ENCODE results near the gene DSTN. TPM values are rescaled to one million over a fixed set of nuclear protein-coding genes. Genes with fewer than 3 reads are reported as not detected.
A peak's percentile ranks its signal among the peaks of the same experiment; 100 is the strongest.

The DSTN gene
- total RNA-seq, 1 donor from 2014 or later: 193 TPM

- H3K27ac Mint-ChIP-seq: no peak overlapping the region
- H3K27me3 Mint-ChIP-seq: no peaks in the 10 kb centered on the region
- H3K9me3 Mint-ChIP-seq: no peaks in the 10 kb centered on the region
- peaks cover 30% of the 10 kb centered on the region for H3K4me1 Mint-ChIP-seq (ENCODE audit: unreplicated experiment)
- peaks cover 5% of the 10 kb centered on the region for H3K36me3 Mint-ChIP-seq
- no peak for TF ChIP-seq CTCF (conservative IDR thresholded peaks at IDR 0.05)
- H3K4me3 Mint-ChIP-seq: no peak overlapping the region
- no peak for DNase-seq (ENCODE audit: extremely low spot score, unreplicated experiment)
Measured at GRCh38 chr20:17640875-17641378, 71.1 kb downstream of the DSTN start.

GRCh38 chr20:17641520-17641964 is 71.7 kb downstream of the DSTN start:
- no peak for TF ChIP-seq CTCF (conservative IDR thresholded peaks at IDR 0.05)
- peaks cover 29% of the 10 kb centered on the region for H3K4me1 Mint-ChIP-seq (ENCODE audit: unreplicated experiment)
- no peaks in the 10 kb centered on the region for H3K27me3 Mint-ChIP-seq
- H3K36me3 Mint-ChIP-seq: peaks cover 4% of the 10 kb centered on the region
- H3K4me3 Mint-ChIP-seq: no peak overlapping the region
- no peak overlapping the region for H3K27ac Mint-ChIP-seq
- no peak for DNase-seq (ENCODE audit: extremely low spot score, unreplicated experiment)
- H3K9me3 Mint-ChIP-seq: no peaks in the 10 kb centered on the region

GRCh38 chr20:17641993-17642392 is 72.1 kb downstream of the DSTN start:
- Mint-ChIP-seq H3K4me3 (no peak overlapping the region), H3K27me3 (no peaks in the 10 kb centered on the region), H3K36me3 (peaks cover 4% of the 10 kb centered on the region), H3K27ac (no peak overlapping the region), H3K4me1 (ENCODE audit: unreplicated experiment) (peaks cover 31% of the 10 kb centered on the region), H3K9me3 (no peaks in the 10 kb centered on the region)
- TF ChIP-seq CTCF (conservative IDR thresholded peaks at IDR 0.05): no peak
- DNase-seq (ENCODE audit: extremely low spot score, unreplicated experiment): no peak

DNA sequence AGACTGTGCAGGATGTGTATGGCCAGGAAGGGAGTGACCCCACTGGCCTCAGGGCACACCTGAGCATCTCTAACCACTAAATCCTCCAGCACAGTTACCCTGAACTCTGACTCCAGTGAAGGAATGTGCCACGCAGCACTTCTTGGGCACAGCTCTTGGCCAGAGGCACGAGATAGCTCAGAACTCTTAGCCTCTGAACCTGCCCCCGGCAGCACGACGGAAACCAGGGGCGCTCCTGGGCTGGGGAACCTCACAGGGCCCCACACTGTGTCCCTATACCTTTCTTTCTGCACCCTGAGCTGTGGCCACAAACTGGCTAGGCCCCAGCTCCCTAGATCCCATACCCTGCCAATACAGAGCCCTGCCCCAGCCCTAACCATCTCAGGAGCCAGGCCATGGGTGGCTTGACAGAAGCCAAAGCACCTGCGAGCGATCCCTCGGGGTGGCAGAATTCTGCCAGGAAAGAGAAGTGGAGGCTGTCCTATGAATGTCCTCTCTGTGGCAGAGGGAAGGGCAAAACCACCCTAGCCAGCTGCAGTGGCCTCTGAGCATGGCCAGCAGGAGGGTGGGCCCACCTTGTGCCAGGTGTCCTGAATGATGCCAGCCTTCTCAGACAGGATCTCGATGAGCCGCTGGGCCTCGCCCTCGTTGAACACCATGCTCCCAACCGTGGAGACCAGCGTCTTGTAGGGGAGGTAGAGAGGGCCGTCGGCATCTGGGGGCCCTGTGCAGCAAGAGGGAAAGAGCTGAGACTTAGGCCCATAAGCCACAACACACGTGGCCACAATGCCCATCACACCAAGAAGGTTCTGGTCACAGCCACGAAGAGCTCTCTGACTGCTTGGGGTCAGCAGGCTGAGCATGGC is 72.8 kb downstream of the DSTN start:
- no peak overlapping the region for H3K4me3 Mint-ChIP-seq
- no peak overlapping the region for H3K27ac Mint-ChIP-seq
- no peak for TF ChIP-seq CTCF (conservative IDR thresholded peaks at IDR 0.05)

GRCh38 chr20:17643531-17644188 is 73.8 kb downstream of the DSTN start:
- TF ChIP-seq CTCF (conservative IDR thresholded peaks at IDR 0.05): no peak
- DNase-seq (ENCODE audit: extremely low spot score, unreplicated experiment): no peak
- H3K4me3 Mint-ChIP-seq: no peak overlapping the region
- no peaks in the 10 kb centered on the region for H3K9me3 Mint-ChIP-seq
- H3K27ac Mint-ChIP-seq: peak overlapping the region; percentile 24
- peaks cover 4% of the 10 kb centered on the region for H3K36me3 Mint-ChIP-seq
- H3K4me1 Mint-ChIP-seq (ENCODE audit: unreplicated experiment): peaks cover 37% of the 10 kb centered on the region
- H3K27me3 Mint-ChIP-seq: no peaks in the 10 kb centered on the region

More for the DNA sequence above, 72.8 kb downstream of the DSTN start:
- peaks cover 32% of the 10 kb centered on the region for H3K4me1 Mint-ChIP-seq (ENCODE audit: unreplicated experiment)
- no peak for DNase-seq (ENCODE audit: extremely low spot score, unreplicated experiment)
- H3K27me3 Mint-ChIP-seq: no peaks in the 10 kb centered on the region
- H3K9me3 Mint-ChIP-seq: no peaks in the 10 kb centered on the region
- peaks cover 4% of the 10 kb centered on the region for H3K36me3 Mint-ChIP-seq

Data from type B pancreatic cell (in vitro differentiated cells).